ENCODE measurements around the gene LRCH1.

DNA sequence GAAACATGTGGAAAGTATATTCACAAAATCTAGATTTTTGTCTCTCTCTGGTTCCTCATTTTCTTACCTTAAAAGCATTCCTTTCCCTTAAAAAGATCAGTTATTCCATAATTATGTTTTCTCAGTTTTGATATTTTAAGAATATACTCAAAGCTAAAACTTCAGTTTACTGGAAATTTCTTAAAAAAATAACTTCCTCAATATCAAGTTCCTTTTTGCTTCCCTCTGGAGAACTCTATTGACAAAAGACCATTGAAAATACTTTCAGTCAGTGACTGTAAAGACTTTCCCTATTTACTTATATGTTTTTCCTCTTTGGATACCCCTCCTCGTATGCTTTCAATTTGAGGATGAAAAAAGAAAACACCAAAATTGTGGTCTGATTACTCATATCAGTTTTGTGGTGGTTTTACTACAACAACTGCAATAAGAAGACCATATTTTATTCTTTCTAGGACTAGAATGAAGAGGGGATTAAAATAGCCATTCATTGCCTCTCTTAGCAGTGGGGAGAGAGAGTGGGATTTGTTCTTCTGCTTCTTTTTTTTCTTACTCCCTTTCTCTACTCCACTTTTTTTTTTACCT is 130.8 kb downstream of the LRCH1 start:
- TF ChIP-seq, protein P1, sequence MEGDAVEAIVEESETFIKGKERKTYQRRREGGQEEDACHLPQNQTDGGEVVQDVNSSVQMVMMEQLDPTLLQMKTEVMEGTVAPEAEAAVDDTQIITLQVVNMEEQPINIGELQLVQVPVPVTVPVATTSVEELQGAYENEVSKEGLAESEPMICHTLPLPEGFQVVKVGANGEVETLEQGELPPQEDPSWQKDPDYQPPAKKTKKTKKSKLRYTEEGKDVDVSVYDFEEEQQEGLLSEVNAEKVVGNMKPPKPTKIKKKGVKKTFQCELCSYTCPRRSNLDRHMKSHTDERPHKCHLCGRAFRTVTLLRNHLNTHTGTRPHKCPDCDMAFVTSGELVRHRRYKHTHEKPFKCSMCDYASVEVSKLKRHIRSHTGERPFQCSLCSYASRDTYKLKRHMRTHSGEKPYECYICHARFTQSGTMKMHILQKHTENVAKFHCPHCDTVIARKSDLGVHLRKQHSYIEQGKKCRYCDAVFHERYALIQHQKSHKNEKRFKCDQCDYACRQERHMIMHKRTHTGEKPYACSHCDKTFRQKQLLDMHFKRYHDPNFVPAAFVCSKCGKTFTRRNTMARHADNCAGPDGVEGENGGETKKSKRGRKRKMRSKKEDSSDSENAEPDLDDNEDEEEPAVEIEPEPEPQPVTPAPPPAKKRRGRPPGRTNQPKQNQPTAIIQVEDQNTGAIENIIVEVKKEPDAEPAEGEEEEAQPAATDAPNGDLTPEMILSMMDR (IDR thresholded peaks at IDR 0.05; ENCODE audit: borderline replicate concordance, extremely low read depth, low read length, poor library complexity, severe bottlenecking) = no peak
- no peak for TF ChIP-seq EZH2 (IDR thresholded peaks at IDR 0.05; ENCODE audit: borderline replicate concordance, low read depth, low read length, severe bottlenecking)
